SHP77 treated with DMSO at 0.1 percent for 48 hours (cell line): ENCODE results near the gene CLCNKA.

Experiments used
- DNase-seq: peaks from one replicate; lab custom pipeline; 2025; lab: John Stamatoyannopoulos, UW

CLCNKA gene

GRCh38 chr1:16063226-16063829, 41.5 kb downstream of the CLCNKA start:
- DNase-seq = no peak

GRCh38 chr1:16063921-16064320, 42.1 kb downstream of the CLCNKA start:
- no peak for DNase-seq

GRCh38 chr1:16064536-16065268, 42.9 kb downstream of the CLCNKA start:
- no peak for DNase-seq

GRCh38 chr1:16065269-16065576, 43.4 kb downstream of the CLCNKA start:
- no peak for DNase-seq

GRCh38 chr1:16066245-16066644, 44.4 kb downstream of the CLCNKA start:
- no peak for DNase-seq

GRCh38 chr1:16067127-16067768, 45.4 kb downstream of the CLCNKA start:
- no peak for DNase-seq

- no peak for DNase-seq
Observed at GRCh38 chr1:16067933-16068332, 46.1 kb downstream of the CLCNKA start.

- DNase-seq = no peak
Observed at GRCh38 chr1:16068356-16069270, 46.8 kb downstream of the CLCNKA start.

GRCh38 chr1:16070640-16071355, 49.0 kb downstream of the CLCNKA start:
- DNase-seq = no peak

GRCh38 chr1:16071614-16072013, 49.8 kb downstream of the CLCNKA start:
- DNase-seq = no peak

- DNase-seq = no peak
Observed at GRCh38 chr1:16072095-16072494, 50.3 kb downstream of the CLCNKA start.

- no peak for DNase-seq
Observed at GRCh38 chr1:16072616-16073484, 51.0 kb downstream of the CLCNKA start.

GRCh38 chr1:16073490-16074119, 51.8 kb downstream of the CLCNKA start, which contains the start of gene FAM131C:
TSS of gene FAM131C (minus strand) at chr1:16073651. CDS start at chr1:16073442, 209 bp downstream.
- no peak for DNase-seq

- DNase-seq = no peak
Observed at GRCh38 chr1:16074217-16074616, 52.4 kb downstream of the CLCNKA start.

- DNase-seq = no peak
Observed at GRCh38 chr1:16075337-16076030, 53.6 kb downstream of the CLCNKA start.

- DNase-seq = peak; percentile 52
Observed at GRCh38 chr1:16076031-16076864, 54.4 kb downstream of the CLCNKA start.

GRCh38 chr1:16076865-16077238, 55.0 kb downstream of the CLCNKA start:
- peak; percentile 30 for DNase-seq

GRCh38 chr1:16077406-16078245, 55.8 kb downstream of the CLCNKA start:
- no peak for DNase-seq
